Measurements from ENCODE around the gene FTO. TPM values are rescaled to one million over a fixed set of nuclear protein-coding genes. Genes with fewer than 3 reads are reported as not detected.

FTO gene
- total RNA-seq, 2 donors from 2014 or later, result 72.7 to 73.6 TPM

- intact Hi-C loops (cut with DNase I), result no loop called here
- 92% methylated on average over 3 of the region's 3 CpGs for whole genome bisulfite sequencing
These were observed 414.9 kb downstream of the FTO start for GRCh38 chr16:54118846-54119245.

GRCh38 chr16:54120846-54121480 lies 417.0 kb downstream of the FTO start:
- 80% methylated on average over 8 of the region's 8 CpGs for WGBS
- Histone ChIP-seq H3K27me3 (replicated peaks; ENCODE audit: insufficient read depth) (no peaks in the 10 kb centered on the region), H3K9me3 (no peaks in the 10 kb centered on the region), H3K4me1 (replicated peaks) (no peaks in the 10 kb centered on the region), H3K4me3 (no peak overlapping the region), H3K27ac (no peak overlapping the region), H3K36me3 (no peaks in the 10 kb centered on the region)
- intact Hi-C loops (cut with DNase I), result no loop called here
- no peak for TF ChIP-seq POLR2A (IDR thresholded peaks at IDR 0.05)
- no peak for DNase-seq (ENCODE audit: low spot score)

More at GRCh38 chr16:54118846-54119245, 414.9 kb downstream of the FTO start:
- no peaks in the 10 kb centered on the region for H3K36me3 ChIP-seq
- no peaks in the 10 kb centered on the region for H3K27me3 ChIP-seq (replicated peaks; ENCODE audit: insufficient read depth)
- H3K27ac ChIP-seq, result no peak overlapping the region
- no peak for TF ChIP-seq POLR2A (IDR thresholded peaks at IDR 0.05)
- no peak for TF ChIP-seq POLR2AphosphoS5 (IDR thresholded peaks at IDR 0.05)
- TF ChIP-seq CTCF (IDR thresholded peaks at IDR 0.05), result no peak
- H3K9me3 ChIP-seq, result no peaks in the 10 kb centered on the region
- no peak for DNase-seq (ENCODE audit: low spot score)
- no peak overlapping the region for H3K4me3 ChIP-seq
- H3K4me1 ChIP-seq (replicated peaks), result no peaks in the 10 kb centered on the region

- TF ChIP-seq POLR2AphosphoS5 (IDR thresholded peaks at IDR 0.05), result no peak
- no peak for TF ChIP-seq CTCF (IDR thresholded peaks at IDR 0.05)
- TF ChIP-seq POLR2A (IDR thresholded peaks at IDR 0.05), result no peak
- Histone ChIP-seq H3K4me3 (no peak overlapping the region), H3K27me3 (replicated peaks; ENCODE audit: insufficient read depth) (no peaks in the 10 kb centered on the region), H3K27ac (no peak overlapping the region), H3K9me3 (no peaks in the 10 kb centered on the region), H3K36me3 (no peaks in the 10 kb centered on the region), H3K4me1 (replicated peaks) (no peaks in the 10 kb centered on the region)
- intact Hi-C loops (cut with DNase I), result no loop called here
- DNase-seq (ENCODE audit: low spot score), result no peak
- 95% methylated on average over 32 of the region's 35 CpGs for WGBS
These were observed 417.8 kb downstream of the FTO start for GRCh38 chr16:54121539-54122295.

- no peak overlapping the region for H3K4me3 ChIP-seq
- H3K36me3 ChIP-seq, result no peaks in the 10 kb centered on the region
- no peaks in the 10 kb centered on the region for H3K4me1 ChIP-seq (replicated peaks)
- DNase-seq (ENCODE audit: low spot score), result no peak
- WGBS, result 85% methylated on average over 4 of the region's 4 CpGs
- TF ChIP-seq POLR2AphosphoS5 (IDR thresholded peaks at IDR 0.05), result no peak
- TF ChIP-seq CTCF (IDR thresholded peaks at IDR 0.05), result no peak
- TF ChIP-seq POLR2A (IDR thresholded peaks at IDR 0.05), result no peak
- no peaks in the 10 kb centered on the region for H3K9me3 ChIP-seq
- H3K27ac ChIP-seq, result no peak overlapping the region
- no peaks in the 10 kb centered on the region for H3K27me3 ChIP-seq (replicated peaks; ENCODE audit: insufficient read depth)
- intact Hi-C loops (cut with DNase I), result no loop called here
These were observed 419.8 kb downstream of the FTO start for GRCh38 chr16:54123766-54124165.

- no peak for TF ChIP-seq POLR2A (IDR thresholded peaks at IDR 0.05)
- TF ChIP-seq CTCF (IDR thresholded peaks at IDR 0.05), result no peak
- no peak for TF ChIP-seq POLR2AphosphoS5 (IDR thresholded peaks at IDR 0.05)
- H3K27ac ChIP-seq, result no peak overlapping the region
These were observed 422.0 kb downstream of the FTO start for GRCh38 chr16:54125751-54126655.

More at GRCh38 chr16:54125751-54126655, 422.0 kb downstream of the FTO start:
- Histone ChIP-seq H3K27me3 (replicated peaks; ENCODE audit: insufficient read depth) (no peaks in the 10 kb centered on the region), H3K9me3 (no peaks in the 10 kb centered on the region), H3K36me3 (no peaks in the 10 kb centered on the region), H3K4me3 (no peak overlapping the region), H3K4me1 (replicated peaks) (no peaks in the 10 kb centered on the region)
- DNase-seq (ENCODE audit: low spot score), result no peak
- intact Hi-C loops (cut with DNase I), result no loop called here
- WGBS, result 92% methylated on average over 6 of the region's 6 CpGs

All from prostate gland (tissue), 2 donors.